Uterus (tissue), 4 donors: Measurements from ENCODE around the gene NLGN1. TPM values are rescaled to one million over a fixed set of nuclear protein-coding genes. Genes with fewer than 3 reads are reported as not detected.
A peak's percentile ranks its signal among the peaks of the same experiment; 100 is the strongest.

Experiments used
- DNase-seq, 2 donors: peaks; one replicate each; pipeline ENCODE4 v3.0.0-alpha.2; 2019 to 2020
- H3K27ac ChIP-seq, 2 donors: fragments of 200-600 bp; sonication (generic); 1 replicate in 1 of 2; 2 replicates in 1 of 2; pipeline ENCODE4 v1.5.1; 2016 to 2018
- H3K27me3 ChIP-seq, 2 donors: fragments of 200-600 bp; sonication (generic); one replicate each; pipeline ENCODE4 v1.5.1; 2018 to 2019; ENCODE audit warnings: control low read depth in 1 of 2
- H3K36me3 ChIP-seq, 2 donors: fragments of 200-600 bp; sonication (generic); one replicate each; pipeline ENCODE4 v1.5.1; 2019; ENCODE audit warnings: control low read depth in 1 of 2
- H3K4me1 ChIP-seq, 2 donors: fragments of 200-600 bp; sonication (generic); one replicate each; pipeline ENCODE4 v1.5.1; 2018 to 2019; ENCODE audit warnings: control low read depth in 1 of 2
- H3K4me3 ChIP-seq, 2 donors: fragments of 200-600 bp; sonication (generic); 1 replicate in 1 of 2; 2 replicates in 1 of 2; pipeline ENCODE4 v1.5.1; 2018 to 2019; ENCODE audit warnings: mild to moderate bottlenecking in 1 of 2
- H3K9me3 ChIP-seq, 2 donors: fragments of 200-600 bp; sonication (generic); one replicate each; pipeline ENCODE4 v1.5.1; 2019; ENCODE audit warnings: control low read depth in 1 of 2
- CTCF ChIP-seq, 4 experiments: fragments of 200-600 bp in 2 of 4; fragments of 450-650 bp in 2 of 4; sonication (generic) in 2 of 4; IDR thresholded peaks; one replicate each; pipeline ENCODE4 v1.5.1; 2016 to 2019; ENCODE audit warnings: antibody characterized with exemption in 4 of 4, mild to moderate bottlenecking in 2 of 4, moderate library complexity in 1 of 4
- POLR2A ChIP-seq, 2 donors: fragments of 450-650 bp; IDR thresholded peaks; one replicate each; pipeline ENCODE4 v1.6.1; 2016; ENCODE audit warnings: antibody characterized with exemption in 2 of 2, mild to moderate bottlenecking in 1 of 2, moderate library complexity in 1 of 2
- intact Hi-C: fragments of 100-400 bp; cut with DNase I; formaldehyde crosslinking; loops from one replicate; pipeline ENCODE4 v1.15.1; 2023; ENCODE audit warnings: low total_unique reads
- total RNA-seq, 4 donors: library from RNA; depleted of rRNA in 3 of 4; stranded (reverse); fragments of >200 nt in 3 of 4; gene quantifications; one replicate each; pipeline versions ENCODE4 v1.1.0 to v1.2.4, GENCODE V29; 2014 to 2023
- donor health status: DM: yes; HTN: yes; CAD: no.

The NLGN1 gene
- total RNA-seq, 4 donors from 2014 or later: 3.6 to 44.8 (median 9.8) TPM

- intact Hi-C loops: no loop called here
- Histone ChIP-seq H3K9me3 (no peaks in the 10 kb centered on the region), H3K4me1 (no peaks in the 10 kb centered on the region), H3K27me3 (no peaks in the 10 kb centered on the region), H3K27ac (peak overlapping the region; percentile 87 to 91), H3K36me3 (no peaks in the 10 kb centered on the region), H3K4me3 (peak overlapping the region; percentile 71)
- TF ChIP-seq CTCF (IDR thresholded peaks at IDR 0.05) (no peak), POLR2A (IDR thresholded peaks at IDR 0.05) (no peak)
- peak in 1 of 2 donors; percentile 21 for DNase-seq
Measured at GRCh38 chr3:173398111-173398479, 551 bp downstream of the NLGN1 start.

DNA sequence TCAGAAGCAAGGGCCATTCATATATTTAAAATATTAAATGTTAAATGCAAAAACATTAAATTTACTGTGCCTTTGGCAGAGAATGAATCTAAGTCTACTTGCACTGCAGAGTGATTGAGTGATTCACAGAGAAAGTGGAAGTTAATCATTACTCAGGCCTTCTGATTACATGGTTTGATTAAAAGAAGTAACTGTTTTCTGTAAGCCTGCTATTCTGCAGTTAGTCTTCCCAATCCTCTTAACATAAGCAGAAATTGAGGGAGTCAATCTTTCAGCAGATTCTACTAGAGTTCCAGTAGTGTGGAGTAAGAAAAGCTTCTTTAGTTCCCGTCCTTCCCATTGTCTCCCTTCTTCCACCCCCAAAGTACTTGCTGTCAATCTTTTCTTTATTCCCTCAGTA lies 1.5 kb downstream of the NLGN1 start:
- Histone ChIP-seq H3K36me3 (no peaks in the 10 kb centered on the region), H3K4me1 (no peaks in the 10 kb centered on the region), H3K27ac (no peak overlapping the region), H3K9me3 (no peaks in the 10 kb centered on the region), H3K27me3 (no peaks in the 10 kb centered on the region), H3K4me3 (no peak overlapping the region)
- no peak for DNase-seq
- intact Hi-C loops: no loop called here
- TF ChIP-seq CTCF (IDR thresholded peaks at IDR 0.05) (no peak), POLR2A (IDR thresholded peaks at IDR 0.05) (no peak)

DNA sequence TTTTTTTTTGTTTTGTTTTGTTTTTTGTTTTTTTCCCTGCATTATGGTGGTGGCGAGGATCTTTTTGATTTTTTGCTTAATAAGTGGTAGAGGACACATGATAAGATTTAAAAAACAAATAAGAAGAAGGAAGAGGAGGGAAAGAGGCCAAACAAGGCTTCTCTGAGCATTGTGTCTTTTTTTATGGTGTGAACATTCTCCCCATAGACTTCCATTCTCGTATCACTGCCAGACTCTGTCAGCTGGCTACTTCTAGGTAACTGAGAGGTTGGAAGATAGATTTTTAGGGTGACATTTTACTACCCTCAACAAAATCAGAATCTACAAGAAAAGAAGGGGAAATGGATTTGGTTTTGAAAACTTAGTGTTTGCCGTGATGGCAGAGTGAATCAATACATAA lies 3.8 kb downstream of the NLGN1 start:
- Histone ChIP-seq H3K9me3 (no peaks in the 10 kb centered on the region), H3K27ac (no peak overlapping the region), H3K4me1 (no peaks in the 10 kb centered on the region), H3K4me3 (no peak overlapping the region), H3K36me3 (no peaks in the 10 kb centered on the region), H3K27me3 (no peaks in the 10 kb centered on the region)
- no peak for TF ChIP-seq POLR2A (IDR thresholded peaks at IDR 0.05)
- no peak for TF ChIP-seq CTCF (IDR thresholded peaks at IDR 0.05)
- no peak for DNase-seq
- intact Hi-C loops: no loop called here

GRCh38 chr3:173402656-173403055 lies 5.1 kb downstream of the NLGN1 start:
- Histone ChIP-seq H3K27me3 (no peaks in the 10 kb centered on the region), H3K9me3 (no peaks in the 10 kb centered on the region), H3K4me3 (no peak overlapping the region), H3K36me3 (no peaks in the 10 kb centered on the region), H3K4me1 (no peaks in the 10 kb centered on the region), H3K27ac (no peak overlapping the region)
- no peak for DNase-seq
- TF ChIP-seq POLR2A (IDR thresholded peaks at IDR 0.05) (no peak), CTCF (IDR thresholded peaks at IDR 0.05) (no peak)
- intact Hi-C loops: no loop called here

- Histone ChIP-seq H3K36me3 (no peaks in the 10 kb centered on the region), H3K4me1 (no peaks in the 10 kb centered on the region), H3K9me3 (no peaks in the 10 kb centered on the region), H3K27me3 (no peaks in the 10 kb centered on the region), H3K4me3 (no peak overlapping the region), H3K27ac (no peak overlapping the region)
- TF ChIP-seq CTCF (IDR thresholded peaks at IDR 0.05) (no peak), POLR2A (IDR thresholded peaks at IDR 0.05) (no peak)
- no peak for DNase-seq
- intact Hi-C loops: no loop called here
Measured at GRCh38 chr3:173403376-173403775, 5.8 kb downstream of the NLGN1 start.
